K562 (cell line): ENCODE measurements around the gene ELOVL1. TPM values are rescaled to one million over a fixed set of nuclear protein-coding genes. Genes with fewer than 3 reads are reported as not detected.

Experiments
- ARID2 ChIP-seq: fragments of 450-650 bp; IDR thresholded peaks from 2 replicates; pipeline ENCODE4 v1.6.1; 2017; ENCODE audit warnings: antibody characterized with exemption, mild to moderate bottlenecking
- CAMTA2 ChIP-seq: fragments of 250-450 bp; sonication (Bioruptor Pico); conservative IDR thresholded peaks from 2 replicates; pipeline ENCODE4 v1.5.1; 2022
- CBFB ChIP-seq: sonication (generic); formaldehyde crosslinking; IDR thresholded peaks from 2 replicates; pipeline ENCODE4 v1.4.0; 2020; ENCODE audit warnings: mild to moderate bottlenecking, missing genetic modification reagents
- CBX2 ChIP-seq: fragments of 200-600 bp; sonication (generic); IDR thresholded peaks from one replicate; pipeline ENCODE4 v1.6.1; 2012; ENCODE audit warnings: mild to moderate bottlenecking, low read length, inconsistent platforms; ENCODE audit not compliant: insufficient read depth, poor library complexity, severe bottlenecking
- CEBPB ChIP-seq: fragments of 450-650 bp; IDR thresholded peaks from 2 replicates; pipeline ENCODE4 v1.6.1; 2016; ENCODE audit warnings: missing genetic modification characterization, missing compliant biosample characterization
- E2F3 ChIP-seq: fragments of 250-450 bp; sonication (Bioruptor Pico); IDR thresholded peaks from 2 replicates; pipeline ENCODE4 v1.4.0; 2020; ENCODE audit warnings: mild to moderate bottlenecking
- FOSL1 ChIP-seq: fragments of 200-800 bp; sonication (Bioruptor generic); conservative IDR thresholded peaks from 2 replicates; pipeline ENCODE4 v1.6.1; 2016; ENCODE audit warnings: missing genetic modification characterization, missing compliant biosample characterization
- HNRNPUL1 ChIP-seq: fragments of 200-400 bp; formaldehyde crosslinking; IDR thresholded peaks from 2 replicates; pipeline ENCODE4 v1.6.1; 2017; ENCODE audit warnings: low read length
- KLF13 ChIP-seq: fragments of 450-650 bp; IDR thresholded peaks from 2 replicates; pipeline ENCODE4 v1.6.1; 2016; ENCODE audit warnings: missing genetic modification characterization, low read depth, mild to moderate bottlenecking, missing compliant biosample characterization, moderate library complexity, borderline replicate concordance
- LARP7 ChIP-seq: fragments of 450-650 bp; IDR thresholded peaks from 2 replicates; pipeline ENCODE4 v1.6.1; 2016
- MBD2 ChIP-seq: sonication (generic); IDR thresholded peaks from 2 replicates; pipeline ENCODE4 v1.6.1; 2016; ENCODE audit warnings: low read depth, borderline replicate concordance
- NEUROD1 ChIP-seq: fragments of 150-350 bp; IDR thresholded peaks from 2 replicates; pipeline ENCODE4 v1.6.1; 2014; ENCODE audit warnings: borderline replicate concordance, low read length, low read depth; ENCODE audit not compliant: partially characterized antibody
- NR3C1 ChIP-seq: sonication (generic); formaldehyde crosslinking; IDR thresholded peaks from 2 replicates; pipeline ENCODE4 v1.8.1; 2022; ENCODE audit warnings: missing genetic modification reagents
- PTTG1 ChIP-seq: fragments of 450-650 bp; IDR thresholded peaks from 2 replicates; pipeline ENCODE4 v1.6.1; 2016; ENCODE audit warnings: low read depth, mild to moderate bottlenecking, missing genetic modification characterization, missing compliant biosample characterization
- SETDB1 ChIP-seq: IDR thresholded peaks from one replicate; pipeline ENCODE4 v1.6.1; 2012; ENCODE audit warnings: low read length, control low read depth, inconsistent platforms
- SLC30A9 ChIP-seq: fragments of 250-450 bp; sonication (Bioruptor Pico); IDR thresholded peaks from 2 replicates; pipeline ENCODE4 v1.8.0; 2022; ENCODE audit warnings: mild to moderate bottlenecking, moderate library complexity
- ZKSCAN1 ChIP-seq: fragments of 150-350 bp; IDR thresholded peaks from 2 replicates; pipeline ENCODE4 v1.6.1; 2016; ENCODE audit warnings: low read depth, low read length
- ZKSCAN3 ChIP-seq: fragments of 250-450 bp; sonication (Bioruptor Pico); IDR thresholded peaks from 2 replicates; pipeline ENCODE4 v1.4.0; 2020
- ZNF175 ChIP-seq: fragments of 200-800 bp; sonication (Bioruptor generic); IDR thresholded peaks from 2 replicates; pipeline ENCODE4 v1.6.1; 2016; ENCODE audit warnings: low read depth, mild to moderate bottlenecking, missing genetic modification characterization, missing compliant biosample characterization
- ZNF232 ChIP-seq: sonication (generic); formaldehyde crosslinking; IDR thresholded peaks from 2 replicates; pipeline ENCODE4 v1.8.0; 2022; ENCODE audit warnings: mild to moderate bottlenecking, missing genetic modification reagents
- ZNF586 ChIP-seq: fragments of 450-650 bp; formaldehyde crosslinking; conservative IDR thresholded peaks from 2 replicates; pipeline ENCODE4 v1.4.0; 2020; ENCODE audit warnings: mild to moderate bottlenecking, moderate library complexity
- ZNF79 ChIP-seq: fragments of 250-450 bp; sonication (Bioruptor Pico); IDR thresholded peaks from 2 replicates; pipeline ENCODE4 v1.4.0; 2020; ENCODE audit warnings: low read depth, mild to moderate bottlenecking, moderate library complexity
- polyA plus RNA-seq, 8 experiments: library from polyadenylated mRNA; depleted of rRNA in 4 of 8; stranded (reverse) in 5 of 8; unstranded in 3 of 8; fragments of >200 nt; fragmentation: Nextera tagmentation in 2 of 8; fragmentation: Illumina TruSeq in 1 of 8; extraction: Ambion mirVana in 2 of 8; extraction: Trizol in 1 of 8; gene quantifications; 2 replicates each; pipeline versions ENCODE4 v1.2.1 to v1.2.3, GENCODE V29; 2011 to 2014; ENCODE audit warnings: inconsistent platforms in 1 of 8, missing spikeins in 1 of 8
- total RNA-seq, 7 experiments: library from RNA; depleted of rRNA in 6 of 7; stranded (reverse); fragments of >200 nt in 6 of 7; fragmentation: Illumina TruSeq in 2 of 7; extraction: Trizol in 2 of 7; gene quantifications; 2 replicates each; pipeline versions ENCODE4 v1.2.1 to v1.2.3, GENCODE V29; 2011 to 2021; ENCODE audit warnings: low replicate concordance in 1 of 7
- TF ChIP-seq, protein P1 (sequence below): sonication (generic); formaldehyde crosslinking; IDR thresholded peaks from 2 replicates; pipeline ENCODE4 v1.8.1; 2023; ENCODE audit warnings: mild to moderate bottlenecking, missing genetic modification reagents
- TF ChIP-seq, protein P2 (sequence below): fragments of 250-450 bp; sonication (Bioruptor Pico); IDR thresholded peaks from 2 replicates; pipeline ENCODE4 v1.8.0; 2021; ENCODE audit warnings: moderate library complexity, mild to moderate bottlenecking, inconsistent platforms
- TF ChIP-seq, protein P3 (sequence below): fragments of 450-650 bp; formaldehyde crosslinking; IDR thresholded peaks from 2 replicates; pipeline ENCODE4 v1.4.0; 2022; ENCODE audit warnings: missing genetic modification characterization
- TF ChIP-seq, protein P4 (sequence below): fragments of 250-450 bp; sonication (Bioruptor Pico); IDR thresholded peaks from 2 replicates; pipeline ENCODE4 v1.8.0; 2021; ENCODE audit warnings: mild to moderate bottlenecking, moderate library complexity

ELOVL1 gene
- total and polyA plus RNA-seq, 9 of the 15 experiments (the other 6 are each of a cell fraction or from before 2014, with no cell fraction given): 51.0 to 157 (median 70.3) TPM

DNA sequence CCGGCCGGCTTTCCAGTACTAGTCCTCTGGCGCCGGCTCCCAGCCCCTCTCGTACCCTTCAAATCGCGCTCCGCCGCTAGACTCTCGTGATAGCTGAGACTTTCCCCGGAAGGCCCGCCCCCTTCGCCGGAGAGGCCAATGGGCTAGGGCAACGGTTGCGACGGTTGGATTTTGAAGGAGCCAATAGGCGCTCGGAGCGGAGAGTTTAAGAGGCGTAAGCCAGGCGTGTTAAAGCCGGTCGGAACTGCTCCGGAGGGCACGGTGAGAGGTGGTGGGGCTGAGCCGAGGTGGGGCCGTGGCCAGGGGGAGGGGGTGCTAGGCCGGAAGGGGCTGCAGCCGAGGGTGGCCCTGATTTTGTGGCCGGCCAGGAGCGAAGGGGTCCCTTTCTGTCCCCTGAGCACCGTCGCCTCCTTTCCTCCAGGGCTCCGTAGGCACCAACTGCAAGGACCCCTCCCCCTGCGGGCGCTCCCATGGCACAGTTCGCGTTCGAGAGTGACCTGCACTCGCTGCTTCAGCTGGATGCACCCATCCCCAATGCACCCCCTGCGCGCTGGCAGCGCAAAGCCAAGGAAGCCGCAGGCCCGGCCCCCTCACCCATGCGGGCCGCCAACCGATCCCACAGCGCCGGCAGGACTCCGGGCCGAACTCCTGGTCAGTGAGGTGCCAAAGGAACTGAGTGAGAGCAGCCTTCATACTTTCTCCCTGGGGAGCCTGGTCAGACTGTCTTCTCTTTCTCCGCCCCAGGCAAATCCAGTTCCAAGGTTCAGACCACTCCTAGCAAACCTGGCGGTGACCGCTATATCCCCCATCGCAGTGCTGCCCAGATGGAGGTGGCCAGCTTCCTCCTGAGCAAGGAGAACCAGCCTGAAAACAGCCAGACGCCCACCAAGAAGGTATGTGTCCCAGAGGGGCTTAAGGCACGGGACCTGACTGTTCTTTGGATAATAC is 8.8 kb downstream of the ELOVL1 start, which contains the start of gene CDC20 (continued):
- TF ChIP-seq, protein P1, sequence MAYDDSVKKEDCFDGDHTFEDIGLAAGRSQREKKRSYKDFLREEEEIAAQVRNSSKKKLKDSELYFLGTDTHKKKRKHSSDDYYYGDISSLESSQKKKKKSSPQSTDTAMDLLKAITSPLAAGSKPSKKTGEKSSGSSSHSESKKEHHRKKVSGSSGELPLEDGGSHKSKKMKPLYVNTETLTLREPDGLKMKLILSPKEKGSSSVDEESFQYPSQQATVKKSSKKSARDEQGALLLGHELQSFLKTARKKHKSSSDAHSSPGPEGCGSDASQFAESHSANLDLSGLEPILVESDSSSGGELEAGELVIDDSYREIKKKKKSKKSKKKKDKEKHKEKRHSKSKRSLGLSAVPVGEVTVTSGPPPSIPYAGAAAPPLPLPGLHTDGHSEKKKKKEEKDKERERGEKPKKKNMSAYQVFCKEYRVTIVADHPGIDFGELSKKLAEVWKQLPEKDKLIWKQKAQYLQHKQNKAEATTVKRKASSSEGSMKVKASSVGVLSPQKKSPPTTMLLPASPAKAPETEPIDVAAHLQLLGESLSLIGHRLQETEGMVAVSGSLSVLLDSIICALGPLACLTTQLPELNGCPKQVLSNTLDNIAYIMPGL (CRISPR knock-in tag): no peak
- TF ChIP-seq, protein P2, sequence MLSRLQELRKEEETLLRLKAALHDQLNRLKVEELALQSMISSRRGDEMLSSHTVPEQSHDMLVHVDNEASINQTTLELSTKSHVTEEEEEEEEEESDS (CRISPR knock-in tag): no peak
- TF ChIP-seq, protein P3, sequence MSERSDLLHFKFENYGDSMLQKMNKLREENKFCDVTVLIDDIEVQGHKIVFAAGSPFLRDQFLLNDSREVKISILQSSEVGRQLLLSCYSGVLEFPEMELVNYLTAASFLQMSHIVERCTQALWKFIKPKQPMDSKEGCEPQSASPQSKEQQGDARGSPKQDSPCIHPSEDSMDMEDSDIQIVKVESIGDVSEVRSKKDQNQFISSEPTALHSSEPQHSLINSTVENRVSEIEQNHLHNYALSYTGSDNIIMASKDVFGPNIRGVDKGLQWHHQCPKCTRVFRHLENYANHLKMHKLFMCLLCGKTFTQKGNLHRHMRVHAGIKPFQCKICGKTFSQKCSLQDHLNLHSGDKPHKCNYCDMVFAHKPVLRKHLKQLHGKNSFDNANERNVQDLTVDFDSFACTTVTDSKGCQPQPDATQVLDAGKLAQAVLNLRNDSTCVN (CRISPR knock-in tag): no peak
- no peak for TF ChIP-seq ARID2
- no peak for TF ChIP-seq PTTG1 (tag)
- no peak for TF ChIP-seq ZNF79
- TF ChIP-seq CEBPB (tag): no peak
- TF ChIP-seq ZKSCAN1: no peak
- TF ChIP-seq HNRNPUL1: no peak
- TF ChIP-seq, protein P4, sequence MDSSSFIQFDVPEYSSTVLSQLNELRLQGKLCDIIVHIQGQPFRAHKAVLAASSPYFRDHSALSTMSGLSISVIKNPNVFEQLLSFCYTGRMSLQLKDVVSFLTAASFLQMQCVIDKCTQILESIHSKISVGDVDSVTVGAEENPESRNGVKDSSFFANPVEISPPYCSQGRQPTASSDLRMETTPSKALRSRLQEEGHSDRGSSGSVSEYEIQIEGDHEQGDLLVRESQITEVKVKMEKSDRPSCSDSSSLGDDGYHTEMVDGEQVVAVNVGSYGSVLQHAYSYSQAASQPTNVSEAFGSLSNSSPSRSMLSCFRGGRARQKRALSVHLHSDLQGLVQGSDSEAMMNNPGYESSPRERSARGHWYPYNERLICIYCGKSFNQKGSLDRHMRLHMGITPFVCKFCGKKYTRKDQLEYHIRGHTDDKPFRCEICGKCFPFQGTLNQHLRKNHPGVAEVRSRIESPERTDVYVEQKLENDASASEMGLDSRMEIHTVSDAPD (CRISPR knock-in tag): no peak
- TF ChIP-seq SLC30A9: no peak
- no peak for TF ChIP-seq ZNF232
- peak; percentile 86; the same call in 1 of the 2 replicates for TF ChIP-seq MBD2
- TF ChIP-seq E2F3 (CRISPR knock-in tag): no peak
- no peak for TF ChIP-seq FOSL1
- no peak for TF ChIP-seq CBX2
- no peak for TF ChIP-seq SETDB1
- no peak for TF ChIP-seq ZKSCAN3 (CRISPR knock-in tag)
- TF ChIP-seq LARP7: no peak; the same call in 1 of the 2 replicates
- no peak for TF ChIP-seq CBFB (CRISPR knock-in tag)
- peak; percentile 88 for TF ChIP-seq NEUROD1
- TF ChIP-seq NR3C1: no peak
- TF ChIP-seq CAMTA2 (CRISPR knock-in tag): no peak
- no peak for TF ChIP-seq ZNF175 (CRISPR knock-in tag)
- no peak; the same call in 1 of the 2 replicates for TF ChIP-seq KLF13 (tag)
- no peak for TF ChIP-seq ZNF586 (CRISPR knock-in tag)
